Prostate gland (tissue), 2 donors: ENCODE measurements around the gene WDR41.

Experiments
- CTCF ChIP-seq, 4 experiments: fragments of 200-600 bp in 2 of 4; fragments of 450-650 bp in 2 of 4; sonication (generic) in 2 of 4; IDR thresholded peaks; 1 replicate in 3 of 4; 2 replicates in 1 of 4; pipeline ENCODE4 v1.5.1; 2016 to 2019; ENCODE audit warnings: antibody characterized with exemption in 4 of 4, mild to moderate bottlenecking in 2 of 4, moderate library complexity in 2 of 4
- POLR2A ChIP-seq: fragments of 450-650 bp; IDR thresholded peaks from one replicate; pipeline ENCODE4 v1.6.1; 2016; ENCODE audit warnings: antibody characterized with exemption, mild to moderate bottlenecking
- POLR2AphosphoS5 ChIP-seq: sonication (generic); formaldehyde crosslinking; IDR thresholded peaks from one replicate; pipeline ENCODE4 v1.6.1; 2017; ENCODE audit warnings: antibody characterized with exemption

GRCh38 chr5:77498952-77499351 is 6.8 kb upstream of the WDR41 start:
- no peak for TF ChIP-seq CTCF (IDR thresholded peaks at IDR 0.05)
- no peak for TF ChIP-seq POLR2A
- TF ChIP-seq POLR2AphosphoS5 = no peak
